HepG2 (cell line): ENCODE data around the gene OR6X1. TPM values are rescaled to one million over a fixed set of nuclear protein-coding genes. Genes with fewer than 3 reads are reported as not detected.

ENCODE experiments used
- FOXC1 ChIP-seq: sonication (generic); formaldehyde crosslinking; IDR thresholded peaks from 2 replicates; pipeline ENCODE4 v1.8.0; 2022; ENCODE audit warnings: mild to moderate bottlenecking, missing genetic modification reagents, borderline replicate concordance
- HNRNPLL ChIP-seq: fragments of 200-400 bp; formaldehyde crosslinking; IDR thresholded peaks from 2 replicates; pipeline ENCODE4 v1.6.1; 2017; ENCODE audit warnings: mild to moderate bottlenecking, low read depth, low read length; ENCODE audit not compliant: poor library complexity, severe bottlenecking
- IRF1 ChIP-seq: sonication (generic); formaldehyde crosslinking; IDR thresholded peaks from 2 replicates; pipeline ENCODE4 v1.4.0; 2020; ENCODE audit warnings: low read depth, mild to moderate bottlenecking, missing genetic modification reagents
- IRF9 ChIP-seq: sonication (generic); formaldehyde crosslinking; IDR thresholded peaks from 2 replicates; pipeline ENCODE4 v1.8.0; 2022; ENCODE audit warnings: missing genetic modification reagents, mild to moderate bottlenecking, borderline replicate concordance
- MIER3 ChIP-seq: IDR thresholded peaks from 2 replicates; pipeline ENCODE4 v1.6.1; 2016; ENCODE audit warnings: missing compliant biosample characterization, borderline replicate concordance
- NFE2L2 ChIP-seq: fragments of 150-350 bp; IDR thresholded peaks from 2 replicates; pipeline ENCODE4 v1.6.1; 2014; ENCODE audit warnings: low read length
- SIN3A ChIP-seq: IDR thresholded peaks from 2 replicates; pipeline ENCODE4 v1.6.1; 2011; ENCODE audit warnings: low read depth, mild to moderate bottlenecking, control low read depth, low read length, borderline replicate concordance
- SIN3B ChIP-seq: fragments of 150-350 bp; IDR thresholded peaks from 2 replicates; pipeline ENCODE4 v1.6.1; 2014; ENCODE audit warnings: low read length
- SKI ChIP-seq: fragments of 450-650 bp; IDR thresholded peaks from one replicate; pipeline ENCODE4 v1.6.1; 2018; ENCODE audit warnings: mild to moderate bottlenecking; ENCODE audit not compliant: partially characterized antibody
- TFDP1 ChIP-seq: IDR thresholded peaks from 2 replicates; pipeline ENCODE4 v1.6.1; 2016; ENCODE audit warnings: missing compliant biosample characterization, missing genetic modification reagents, borderline replicate concordance
- THAP7 ChIP-seq: sonication (generic); formaldehyde crosslinking; IDR thresholded peaks from 2 replicates; pipeline ENCODE4 v1.8.1; 2023; ENCODE audit warnings: mild to moderate bottlenecking, missing genetic modification reagents
- ZFAT ChIP-seq: sonication (generic); formaldehyde crosslinking; conservative IDR thresholded peaks from 2 replicates; pipeline ENCODE4 v1.8.1; 2023; ENCODE audit warnings: missing genetic modification reagents, inconsistent platforms
- ZGPAT ChIP-seq: IDR thresholded peaks from 2 replicates; pipeline ENCODE4 v1.6.1; 2016; ENCODE audit warnings: mild to moderate bottlenecking
- ZNF274 ChIP-seq: sonication (generic); formaldehyde crosslinking; IDR thresholded peaks from 2 replicates; pipeline ENCODE4 v1.5.1; 2020; ENCODE audit warnings: mild to moderate bottlenecking, missing genetic modification reagents
- ZNF44 ChIP-seq: sonication (generic); formaldehyde crosslinking; IDR thresholded peaks from 2 replicates; pipeline ENCODE4 v1.5.1; 2020; ENCODE audit warnings: mild to moderate bottlenecking, missing genetic modification reagents
- ZNF510 ChIP-seq: sonication (generic); formaldehyde crosslinking; IDR thresholded peaks from 2 replicates; pipeline ENCODE4 v1.4.0; 2020; ENCODE audit warnings: low read depth, mild to moderate bottlenecking, missing genetic modification reagents
- ZNF552 ChIP-seq: sonication (generic); formaldehyde crosslinking; IDR thresholded peaks from 2 replicates; pipeline ENCODE4 v1.9.0; 2022; ENCODE audit warnings: missing genetic modification reagents, mild to moderate bottlenecking, borderline replicate concordance
- ZNF687 ChIP-seq: sonication (generic); formaldehyde crosslinking; IDR thresholded peaks from 2 replicates; pipeline ENCODE4 v1.5.1; 2020; ENCODE audit warnings: mild to moderate bottlenecking, missing genetic modification reagents, moderate library complexity
- polyA plus RNA-seq, 8 experiments: library from polyadenylated mRNA; depleted of rRNA in 3 of 8; stranded (reverse) in 7 of 8; unstranded in 1 of 8; fragments of >200 nt; fragmentation: Illumina TruSeq in 4 of 8; extraction: Trizol in 4 of 8; gene quantifications; 2 replicates each; pipeline versions ENCODE4 v1.2.1 to v1.2.3, GENCODE V29; 2011 to 2016; ENCODE audit warnings: low read depth in 4 of 8, missing spikeins in 1 of 8, mixed read lengths in 1 of 8; ENCODE audit not compliant: insufficient read depth in 1 of 8
- total RNA-seq, 5 experiments: library from RNA; depleted of rRNA; stranded (reverse); fragments of >200 nt; fragmentation: Illumina TruSeq; extraction: Trizol; gene quantifications; 2 replicates each; pipeline ENCODE4 v1.2.3, GENCODE V29; 2016; ENCODE audit warnings: low read depth in 1 of 5

Gene OR6X1
- total and polyA plus RNA-seq, 2 of the 13 experiments (the other 11 are each of a cell fraction or from before 2014, with no cell fraction given), result not detected

GRCh38 chr11:123741159-123742030 is 12.9 kb downstream of the OR6X1 start, which contains the start of gene ZNF202 (continued):
- TF ChIP-seq ZNF687 (CRISPR knock-in tag) (peak; percentile 81), ZNF552 (no peak), SIN3B (peak; percentile 59; the same call in 1 of the 2 replicates), ZGPAT (peak; percentile 86; the same call in 1 of the 2 replicates), ZNF510 (peak; percentile 43; the same call in 1 of the 2 replicates), NFE2L2 (no peak), IRF1 (CRISPR knock-in tag) (no peak), TFDP1 (CRISPR knock-in tag) (peak; percentile 62; the same call in 1 of the 2 replicates), IRF9 (CRISPR knock-in tag) (0 out of 2 replicates have a peak, but pooled peaks have one; percentile 63), ZFAT (CRISPR knock-in tag) (no peak), ZNF274 (0 out of 2 replicates have a peak, but pooled peaks have one; percentile 29), HNRNPLL (peak; percentile 62), MIER3 (CRISPR knock-in tag) (no peak), SKI (peak; percentile 30), FOXC1 (CRISPR knock-in tag) (no peak), SIN3A (peak; percentile 90; the same call in 1 of the 2 replicates), ZNF44 (CRISPR knock-in tag) (0 out of 2 replicates have a peak, but pooled peaks have one; percentile 60), THAP7 (CRISPR knock-in tag) (0 out of 2 replicates have a peak, but pooled peaks have one; percentile 32)
